Panc1 (cell line): ENCODE data around the gene ESR1. TPM values are rescaled to one million over a fixed set of nuclear protein-coding genes. Genes with fewer than 3 reads are reported as not detected.

ENCODE experiments used
- ATAC-seq: fragments of 200-7000 bp; cut with Tn5 transposase; 2 replicates; pipeline ENCODE4 v1.9.1; 2020; ENCODE audit warnings: mild to moderate bottlenecking, moderate library complexity
- BruUV-seq: library from RNA; stranded (reverse); fragments of 400-500 nt; replicated peaks from 2 replicates; lab custom pipeline; 2021; lab: Mats Ljungman, UMichigan
- CTCF ChIA-PET: fragments of 300-600 bp; sonication (Branson Sonifier 250); formaldehyde crosslinking; loops from one replicate; lab custom pipeline; 2022; ENCODE audit warnings: antibody characterized with exemption; lab: Charles Lee
- POLR2A ChIA-PET: fragments of 300-600 bp; sonication (Branson Sonifier 250); formaldehyde crosslinking; loops from one replicate; lab custom pipeline; 2022; ENCODE audit warnings: antibody characterized with exemption; lab: Charles Lee
- DNase-seq: peaks from one replicate; pipeline ENCODE4 v3.0.0-alpha.2; 2010; ENCODE audit warnings: low read depth, low spot score
- H3K27ac ChIP-seq: 2 replicates; pipeline ENCODE4 v1.5.1; 2011; ENCODE audit warnings: mild to moderate bottlenecking, low read length, inconsistent platforms
- H3K27me3 ChIP-seq: fragments of 200-500 bp; sonication (Bioruptor generic); 2 replicates; pipeline ENCODE4 v1.6.0; 2014; ENCODE audit warnings: low read length, inconsistent platforms; ENCODE audit not compliant: control insufficient read depth, insufficient read depth
- H3K36me3 ChIP-seq: fragments of 200-500 bp; sonication (Bioruptor generic); 2 replicates; pipeline ENCODE4 v1.5.1; 2014; ENCODE audit warnings: inconsistent platforms, mild to moderate bottlenecking, low read length, moderate library complexity; ENCODE audit not compliant: control insufficient read depth, insufficient read depth
- H3K4me1 ChIP-seq: 2 replicates; pipeline ENCODE4 v1.5.1; 2011; ENCODE audit warnings: inconsistent platforms, mild to moderate bottlenecking, low read length, moderate library complexity; ENCODE audit not compliant: control insufficient read depth, insufficient read depth
- H3K4me3 ChIP-seq, 2 experiments: 2 replicates each; pipeline ENCODE4 v1.5.1; 2011 to 2012; ENCODE audit warnings: low read depth in 2 of 2, low read length in 2 of 2, mild to moderate bottlenecking in 2 of 2, inconsistent platforms in 1 of 2, moderate library complexity in 1 of 2
- H3K9me3 ChIP-seq: fragments of 200-500 bp; sonication (Bioruptor generic); 2 replicates; pipeline ENCODE4 v1.5.1; 2014; ENCODE audit warnings: low read depth, mild to moderate bottlenecking, inconsistent platforms, low read length, moderate library complexity; ENCODE audit not compliant: control insufficient read depth, insufficient read depth
- POLR2AphosphoS5 ChIP-seq: IDR thresholded peaks from 2 replicates; pipeline ENCODE4 v1.6.1; 2012; ENCODE audit warnings: mild to moderate bottlenecking, low read depth, low read length, moderate library complexity
- SIN3A ChIP-seq: IDR thresholded peaks from 2 replicates; pipeline ENCODE4 v1.6.1; 2012; ENCODE audit warnings: low read depth, mild to moderate bottlenecking, low read length, moderate library complexity, borderline replicate concordance; ENCODE audit not compliant: insufficient read depth
- TCF7L2 ChIP-seq: IDR thresholded peaks from 2 replicates; pipeline ENCODE4 v1.6.1; 2011; ENCODE audit warnings: mild to moderate bottlenecking, low read depth, low read length, inconsistent platforms
- in situ Hi-C: cut with HindIII; loops from 2 replicates; pipeline ENCODE4 v1.10.0; 2016; ENCODE audit warnings: low sequenced_read_pairs, low pct_unique_long_range_greater_than_20kb
- intact Hi-C: fragments of 100-400 bp; cut with micrococcal nuclease; formaldehyde crosslinking; loops from one replicate; pipeline ENCODE4 v1.10.0; 2022; ENCODE audit not compliant: unreplicated experiment
- total RNA-seq: library from RNA; stranded (reverse); gene quantifications from one replicate; pipeline ENCODE4 v1.2.1, GENCODE V29; 2021; ENCODE audit not compliant: unreplicated experiment
- TF ChIP-seq, protein P1 (sequence below), 2 experiments: IDR thresholded peaks; 2 replicates each; pipeline ENCODE4 v1.6.1; 2011 to 2012; ENCODE audit warnings: low read depth in 2 of 2, control low read depth in 1 of 2, low read length in 1 of 2, mild to moderate bottlenecking in 1 of 2, moderate library complexity in 1 of 2; ENCODE audit not compliant: insufficient read depth in 1 of 2
- TF ChIP-seq, protein P2 (sequence below): fragments of 450-650 bp; IDR thresholded peaks from 2 replicates; pipeline ENCODE4 v1.5.1; 2017; ENCODE audit warnings: mild to moderate bottlenecking

ESR1 gene
- total RNA-seq, 1 experiment from 2014 or later, result 0.03 TPM

DNA sequence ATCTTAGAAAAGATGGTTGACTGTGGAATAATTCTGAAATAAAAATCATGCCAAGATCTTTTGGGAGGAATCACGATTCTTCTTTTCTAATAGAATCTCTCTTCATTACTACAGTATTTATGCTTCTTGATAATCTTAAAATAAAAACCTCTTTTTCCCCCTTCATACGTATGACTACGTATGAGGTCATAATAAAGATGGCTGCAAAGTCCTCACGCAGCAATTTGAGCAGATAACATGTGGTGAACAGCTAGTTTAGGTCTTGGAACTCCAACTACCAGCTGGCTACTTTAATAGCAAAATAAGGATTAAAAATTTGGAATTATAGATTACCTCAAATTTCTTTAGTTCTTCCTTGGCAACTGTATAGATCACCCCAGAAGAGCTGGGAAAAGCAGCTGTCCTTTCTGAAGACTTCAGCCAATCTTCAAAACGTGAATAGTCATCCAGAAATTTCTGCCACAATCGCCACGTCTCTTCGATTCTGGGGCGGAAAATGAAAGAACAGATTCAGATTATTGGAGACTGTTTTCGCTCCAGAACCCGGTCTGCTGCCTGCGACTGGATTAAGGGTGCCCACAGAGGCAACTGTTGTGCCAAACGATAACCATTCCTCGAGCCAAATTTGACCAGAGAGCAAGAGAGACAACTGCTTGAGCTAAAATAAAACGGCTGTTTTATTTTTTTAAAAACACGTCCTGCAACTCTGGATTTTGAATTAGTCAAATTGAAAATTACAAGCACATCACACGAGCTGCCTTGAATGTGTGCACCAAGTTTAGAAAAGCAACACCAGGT is 347.3 kb downstream of the ESR1 start:
- CTCF ChIA-PET, result no interaction called here
- no peaks in the 10 kb centered on the region for H3K27me3 ChIP-seq
- H3K27ac ChIP-seq, result no peak overlapping the region
- no peaks in the 10 kb centered on the region for H3K9me3 ChIP-seq
- ATAC-seq (no peak), DNase-seq (no peak)
- no peaks in the 10 kb centered on the region for H3K36me3 ChIP-seq
- H3K4me1 ChIP-seq, result no peaks in the 10 kb centered on the region
- BruUV-seq, result no TSS peak
- no peak overlapping the region for H3K4me3 ChIP-seq
- TF ChIP-seq, protein P1, sequence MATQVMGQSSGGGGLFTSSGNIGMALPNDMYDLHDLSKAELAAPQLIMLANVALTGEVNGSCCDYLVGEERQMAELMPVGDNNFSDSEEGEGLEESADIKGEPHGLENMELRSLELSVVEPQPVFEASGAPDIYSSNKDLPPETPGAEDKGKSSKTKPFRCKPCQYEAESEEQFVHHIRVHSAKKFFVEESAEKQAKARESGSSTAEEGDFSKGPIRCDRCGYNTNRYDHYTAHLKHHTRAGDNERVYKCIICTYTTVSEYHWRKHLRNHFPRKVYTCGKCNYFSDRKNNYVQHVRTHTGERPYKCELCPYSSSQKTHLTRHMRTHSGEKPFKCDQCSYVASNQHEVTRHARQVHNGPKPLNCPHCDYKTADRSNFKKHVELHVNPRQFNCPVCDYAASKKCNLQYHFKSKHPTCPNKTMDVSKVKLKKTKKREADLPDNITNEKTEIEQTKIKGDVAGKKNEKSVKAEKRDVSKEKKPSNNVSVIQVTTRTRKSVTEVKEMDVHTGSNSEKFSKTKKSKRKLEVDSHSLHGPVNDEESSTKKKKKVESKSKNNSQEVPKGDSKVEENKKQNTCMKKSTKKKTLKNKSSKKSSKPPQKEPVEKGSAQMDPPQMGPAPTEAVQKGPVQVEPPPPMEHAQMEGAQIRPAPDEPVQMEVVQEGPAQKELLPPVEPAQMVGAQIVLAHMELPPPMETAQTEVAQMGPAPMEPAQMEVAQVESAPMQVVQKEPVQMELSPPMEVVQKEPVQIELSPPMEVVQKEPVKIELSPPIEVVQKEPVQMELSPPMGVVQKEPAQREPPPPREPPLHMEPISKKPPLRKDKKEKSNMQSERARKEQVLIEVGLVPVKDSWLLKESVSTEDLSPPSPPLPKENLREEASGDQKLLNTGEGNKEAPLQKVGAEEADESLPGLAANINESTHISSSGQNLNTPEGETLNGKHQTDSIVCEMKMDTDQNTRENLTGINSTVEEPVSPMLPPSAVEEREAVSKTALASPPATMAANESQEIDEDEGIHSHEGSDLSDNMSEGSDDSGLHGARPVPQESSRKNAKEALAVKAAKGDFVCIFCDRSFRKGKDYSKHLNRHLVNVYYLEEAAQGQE (IDR thresholded peaks at IDR 0.05; ENCODE audit: insufficient read depth in 1 of 2, low read depth in 2 of 2, low read length in 1 of 2), result no peak
- TF ChIP-seq POLR2AphosphoS5 (no peak), TCF7L2 (no peak), SIN3A (no peak)
- TF ChIP-seq, protein P2, sequence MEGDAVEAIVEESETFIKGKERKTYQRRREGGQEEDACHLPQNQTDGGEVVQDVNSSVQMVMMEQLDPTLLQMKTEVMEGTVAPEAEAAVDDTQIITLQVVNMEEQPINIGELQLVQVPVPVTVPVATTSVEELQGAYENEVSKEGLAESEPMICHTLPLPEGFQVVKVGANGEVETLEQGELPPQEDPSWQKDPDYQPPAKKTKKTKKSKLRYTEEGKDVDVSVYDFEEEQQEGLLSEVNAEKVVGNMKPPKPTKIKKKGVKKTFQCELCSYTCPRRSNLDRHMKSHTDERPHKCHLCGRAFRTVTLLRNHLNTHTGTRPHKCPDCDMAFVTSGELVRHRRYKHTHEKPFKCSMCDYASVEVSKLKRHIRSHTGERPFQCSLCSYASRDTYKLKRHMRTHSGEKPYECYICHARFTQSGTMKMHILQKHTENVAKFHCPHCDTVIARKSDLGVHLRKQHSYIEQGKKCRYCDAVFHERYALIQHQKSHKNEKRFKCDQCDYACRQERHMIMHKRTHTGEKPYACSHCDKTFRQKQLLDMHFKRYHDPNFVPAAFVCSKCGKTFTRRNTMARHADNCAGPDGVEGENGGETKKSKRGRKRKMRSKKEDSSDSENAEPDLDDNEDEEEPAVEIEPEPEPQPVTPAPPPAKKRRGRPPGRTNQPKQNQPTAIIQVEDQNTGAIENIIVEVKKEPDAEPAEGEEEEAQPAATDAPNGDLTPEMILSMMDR, result no peak
- in situ Hi-C loops (no loop called here), intact Hi-C loops (no loop called here)
- POLR2A ChIA-PET, result no interaction called here

- Histone ChIP-seq H3K4me3 (no peak overlapping the region), H3K9me3 (no peaks in the 10 kb centered on the region), H3K27me3 (no peaks in the 10 kb centered on the region), H3K4me1 (no peaks in the 10 kb centered on the region), H3K27ac (no peak overlapping the region), H3K36me3 (no peaks in the 10 kb centered on the region)
- no peak for TF ChIP-seq SIN3A
- TF ChIP-seq TCF7L2, result no peak
- no peak for TF ChIP-seq POLR2AphosphoS5
- TF ChIP-seq, protein P2, result no peak
- TF ChIP-seq, protein P1 (IDR thresholded peaks at IDR 0.05; ENCODE audit: insufficient read depth in 1 of 2, low read depth in 2 of 2, low read length in 1 of 2), result no peak
- BruUV-seq, result no TSS peak
- DNase-seq, result no peak
- ChIA-PET POLR2A (no interaction called here), CTCF (no interaction called here)
- intact Hi-C loops, result no loop called here
- in situ Hi-C loops, result no loop called here
- no peak for ATAC-seq
Observed at GRCh38 chr6:152155792-152156191, 348.3 kb downstream of the ESR1 start.
